Ishikawa (cell line): ENCODE data around the gene TSPAN18.

Experiments used
- CEBPB ChIP-seq: IDR thresholded peaks from 2 replicates; pipeline ENCODE4 v1.6.1; 2012
- CREB1 ChIP-seq: IDR thresholded peaks from 2 replicates; pipeline ENCODE4 v1.6.1; 2012; ENCODE audit warnings: low read depth
- EGR1 ChIP-seq: IDR thresholded peaks from 2 replicates; pipeline ENCODE4 v1.6.1; 2012
- EP300 ChIP-seq: IDR thresholded peaks from 2 replicates; pipeline ENCODE4 v1.6.1; 2012; ENCODE audit warnings: borderline replicate concordance
- FOXM1 ChIP-seq: IDR thresholded peaks from 2 replicates; pipeline ENCODE4 v1.6.1; 2012; ENCODE audit warnings: low read depth, borderline replicate concordance
- MAX ChIP-seq: IDR thresholded peaks from 2 replicates; pipeline ENCODE4 v1.6.1; 2012
- NFIC ChIP-seq: IDR thresholded peaks from 2 replicates; pipeline ENCODE4 v1.6.1; 2012
- RAD21 ChIP-seq: IDR thresholded peaks from 2 replicates; pipeline ENCODE4 v1.6.1; 2012; ENCODE audit warnings: low read depth
- REST ChIP-seq: IDR thresholded peaks from 2 replicates; pipeline ENCODE4 v1.6.1; 2012; ENCODE audit warnings: low read depth, mild to moderate bottlenecking
- TAF1 ChIP-seq: IDR thresholded peaks from 2 replicates; pipeline ENCODE4 v1.6.1; 2012; ENCODE audit warnings: low read depth, mild to moderate bottlenecking
- TCF12 ChIP-seq: IDR thresholded peaks from 2 replicates; pipeline ENCODE4 v1.6.1; 2012; ENCODE audit warnings: low read depth
- TEAD4 ChIP-seq: IDR thresholded peaks from 2 replicates; pipeline ENCODE4 v1.6.1; 2012
- USF1 ChIP-seq: IDR thresholded peaks from 2 replicates; pipeline ENCODE4 v1.6.1; 2012
- YY1 ChIP-seq: IDR thresholded peaks from 2 replicates; pipeline ENCODE4 v1.6.1; 2012; ENCODE audit warnings: low read depth
- ZBTB7A ChIP-seq: IDR thresholded peaks from 2 replicates; pipeline ENCODE4 v1.6.1; 2012; ENCODE audit warnings: low read depth

Gene TSPAN18

GRCh38 chr11:44734843-44735381 lies 8.2 kb downstream of the TSPAN18 start:
- no peak for TF ChIP-seq CREB1
- no peak for TF ChIP-seq ZBTB7A
- TF ChIP-seq RAD21: no peak
- no peak for TF ChIP-seq REST

GRCh38 chr11:44736791-44737190 lies 10.0 kb downstream of the TSPAN18 start:
- TF ChIP-seq USF1 (no peak), EGR1 (no peak), EP300 (no peak), TCF12 (no peak), YY1 (no peak), RAD21 (no peak), REST (no peak), CREB1 (no peak), TAF1 (no peak), NFIC (no peak), ZBTB7A (no peak), CEBPB (no peak), MAX (no peak), TEAD4 (no peak), FOXM1 (no peak)

- TF ChIP-seq YY1: no peak
- no peak for TF ChIP-seq CEBPB
- TF ChIP-seq REST: no peak
- no peak for TF ChIP-seq FOXM1
- TF ChIP-seq MAX: no peak
- TF ChIP-seq ZBTB7A: no peak
Observed at GRCh38 chr11:44737245-44738085, 10.7 kb downstream of the TSPAN18 start.

- no peak for TF ChIP-seq YY1
- no peak for TF ChIP-seq USF1
- TF ChIP-seq EGR1: no peak
- TF ChIP-seq CREB1: no peak
- no peak for TF ChIP-seq TAF1
- no peak for TF ChIP-seq ZBTB7A
- TF ChIP-seq EP300: no peak
Observed at GRCh38 chr11:44738791-44739190, 12.0 kb downstream of the TSPAN18 start.

- TF ChIP-seq RAD21 (no peak), TCF12 (no peak), REST (no peak), EGR1 (no peak), TEAD4 (no peak), EP300 (no peak), USF1 (no peak), CREB1 (no peak)
Observed at GRCh38 chr11:44740967-44741366, 14.2 kb downstream of the TSPAN18 start.
